ENCODE results near the gene TTC28.
"Not testable (repeated sequence)": the region's sequence is repeated elsewhere in the genome, so short reads cannot be mapped to it uniquely, and the experiment has no call there.

The TTC28 gene

GRCh38 chr22:28615423-28615822 lies 64.2 kb downstream of the TTC28 start:
- H3K9me3 ChIP-seq (ENCODE audit: control insufficient read depth, low read length); DNase-seq; H3K4me1 ChIP-seq (ENCODE audit: control insufficient read depth, insufficient read depth, low read length, poor library complexity, severe bottlenecking); H3K36me3 ChIP-seq (ENCODE audit: control insufficient read depth, insufficient read depth, low read length); H3K27me3 ChIP-seq (replicated peaks; ENCODE audit: control insufficient read depth, insufficient read depth, low read length, poor library complexity, severe bottlenecking); H3K4me3 ChIP-seq (ENCODE audit: insufficient read depth, low read depth, low read length, poor library complexity, severe bottlenecking); H3K27ac ChIP-seq (ENCODE audit: insufficient read depth, low read length, poor library complexity, severe bottlenecking): not testable (repeated sequence)

- no peaks in the 10 kb centered on the region for H3K36me3 ChIP-seq (ENCODE audit: control insufficient read depth, insufficient read depth, low read length)
- no peaks in the 10 kb centered on the region for H3K9me3 ChIP-seq (ENCODE audit: control insufficient read depth, low read length)
- peaks cover 15% of the 10 kb centered on the region for H3K27me3 ChIP-seq (replicated peaks; ENCODE audit: control insufficient read depth, insufficient read depth, low read length, poor library complexity, severe bottlenecking)
- H3K27ac ChIP-seq (ENCODE audit: insufficient read depth, low read length, poor library complexity, severe bottlenecking) = no peak overlapping the region
- DNase-seq = no peak
- H3K4me3 ChIP-seq (ENCODE audit: insufficient read depth, low read depth, low read length, poor library complexity, severe bottlenecking) = no peak overlapping the region
- H3K4me1 ChIP-seq (ENCODE audit: control insufficient read depth, insufficient read depth, low read length, poor library complexity, severe bottlenecking) = no peaks in the 10 kb centered on the region
Measured at GRCh38 chr22:28609921-28610320, 69.7 kb downstream of the TTC28 start.

- no peak for DNase-seq
- H3K9me3 ChIP-seq (ENCODE audit: control insufficient read depth, low read length) = no peaks in the 10 kb centered on the region
- H3K36me3 ChIP-seq (ENCODE audit: control insufficient read depth, insufficient read depth, low read length) = no peaks in the 10 kb centered on the region
- H3K4me1 ChIP-seq (ENCODE audit: control insufficient read depth, insufficient read depth, low read length, poor library complexity, severe bottlenecking) = no peaks in the 10 kb centered on the region
- no peak overlapping the region for H3K27ac ChIP-seq (ENCODE audit: insufficient read depth, low read length, poor library complexity, severe bottlenecking)
- H3K27me3 ChIP-seq (replicated peaks; ENCODE audit: control insufficient read depth, insufficient read depth, low read length, poor library complexity, severe bottlenecking) = peaks cover 15% of the 10 kb centered on the region
- H3K4me3 ChIP-seq (ENCODE audit: insufficient read depth, low read depth, low read length, poor library complexity, severe bottlenecking) = no peak overlapping the region
Measured at GRCh38 chr22:28608546-28608945, 71.1 kb downstream of the TTC28 start.

- Histone ChIP-seq H3K9me3 (ENCODE audit: control insufficient read depth, low read length) (no peaks in the 10 kb centered on the region), H3K27ac (ENCODE audit: insufficient read depth, low read length, poor library complexity, severe bottlenecking) (no peak overlapping the region), H3K36me3 (ENCODE audit: control insufficient read depth, insufficient read depth, low read length) (no peaks in the 10 kb centered on the region), H3K27me3 (replicated peaks; ENCODE audit: control insufficient read depth, insufficient read depth, low read length, poor library complexity, severe bottlenecking) (peaks cover 15% of the 10 kb centered on the region), H3K4me3 (ENCODE audit: insufficient read depth, low read depth, low read length, poor library complexity, severe bottlenecking) (no peak overlapping the region), H3K4me1 (ENCODE audit: control insufficient read depth, insufficient read depth, low read length, poor library complexity, severe bottlenecking) (no peaks in the 10 kb centered on the region)
- no peak for DNase-seq
Measured at GRCh38 chr22:28607795-28608194, 71.8 kb downstream of the TTC28 start.

- no peaks in the 10 kb centered on the region for H3K9me3 ChIP-seq (ENCODE audit: control insufficient read depth, low read length)
- H3K27me3 ChIP-seq (replicated peaks; ENCODE audit: control insufficient read depth, insufficient read depth, low read length, poor library complexity, severe bottlenecking) = peaks cover 22% of the 10 kb centered on the region
- DNase-seq = no peak
- no peaks in the 10 kb centered on the region for H3K4me1 ChIP-seq (ENCODE audit: control insufficient read depth, insufficient read depth, low read length, poor library complexity, severe bottlenecking)
- H3K27ac ChIP-seq (ENCODE audit: insufficient read depth, low read length, poor library complexity, severe bottlenecking) = no peak overlapping the region
- no peaks in the 10 kb centered on the region for H3K36me3 ChIP-seq (ENCODE audit: control insufficient read depth, insufficient read depth, low read length)
- no peak overlapping the region for H3K4me3 ChIP-seq (ENCODE audit: insufficient read depth, low read depth, low read length, poor library complexity, severe bottlenecking)
Measured at GRCh38 chr22:28604966-28605761, 74.5 kb downstream of the TTC28 start.

- H3K27ac ChIP-seq (ENCODE audit: insufficient read depth, low read length, poor library complexity, severe bottlenecking) = no peak overlapping the region
- no peaks in the 10 kb centered on the region for H3K9me3 ChIP-seq (ENCODE audit: control insufficient read depth, low read length)
- no peak for DNase-seq
- H3K4me1 ChIP-seq (ENCODE audit: control insufficient read depth, insufficient read depth, low read length, poor library complexity, severe bottlenecking) = no peaks in the 10 kb centered on the region
- H3K36me3 ChIP-seq (ENCODE audit: control insufficient read depth, insufficient read depth, low read length) = no peaks in the 10 kb centered on the region
- H3K4me3 ChIP-seq (ENCODE audit: insufficient read depth, low read depth, low read length, poor library complexity, severe bottlenecking) = no peak overlapping the region
- H3K27me3 ChIP-seq (replicated peaks; ENCODE audit: control insufficient read depth, insufficient read depth, low read length, poor library complexity, severe bottlenecking) = peaks cover 9% of the 10 kb centered on the region
Measured at GRCh38 chr22:28601915-28602314, 77.7 kb downstream of the TTC28 start.

- peak in 1 of 3 donors; percentile 2 for DNase-seq
- no peak overlapping the region for H3K4me3 ChIP-seq (ENCODE audit: insufficient read depth, low read depth, low read length, poor library complexity, severe bottlenecking)
- H3K36me3 ChIP-seq (ENCODE audit: control insufficient read depth, insufficient read depth, low read length) = no peaks in the 10 kb centered on the region
- no peak overlapping the region for H3K27ac ChIP-seq (ENCODE audit: insufficient read depth, low read length, poor library complexity, severe bottlenecking)
- no peaks in the 10 kb centered on the region for H3K4me1 ChIP-seq (ENCODE audit: control insufficient read depth, insufficient read depth, low read length, poor library complexity, severe bottlenecking)
- H3K9me3 ChIP-seq (ENCODE audit: control insufficient read depth, low read length) = no peaks in the 10 kb centered on the region
- H3K27me3 ChIP-seq (replicated peaks; ENCODE audit: control insufficient read depth, insufficient read depth, low read length, poor library complexity, severe bottlenecking) = peaks cover 9% of the 10 kb centered on the region
Measured at GRCh38 chr22:28600546-28601143, 79.0 kb downstream of the TTC28 start.

- peaks cover 9% of the 10 kb centered on the region for H3K27me3 ChIP-seq (replicated peaks; ENCODE audit: control insufficient read depth, insufficient read depth, low read length, poor library complexity, severe bottlenecking)
- DNase-seq = no peak
- H3K4me3 ChIP-seq (ENCODE audit: insufficient read depth, low read depth, low read length, poor library complexity, severe bottlenecking) = no peak overlapping the region
- no peaks in the 10 kb centered on the region for H3K9me3 ChIP-seq (ENCODE audit: control insufficient read depth, low read length)
- no peaks in the 10 kb centered on the region for H3K4me1 ChIP-seq (ENCODE audit: control insufficient read depth, insufficient read depth, low read length, poor library complexity, severe bottlenecking)
- no peak overlapping the region for H3K27ac ChIP-seq (ENCODE audit: insufficient read depth, low read length, poor library complexity, severe bottlenecking)
- no peaks in the 10 kb centered on the region for H3K36me3 ChIP-seq (ENCODE audit: control insufficient read depth, insufficient read depth, low read length)
Measured at GRCh38 chr22:28599693-28600092, 79.9 kb downstream of the TTC28 start.

- DNase-seq = no peak
- Histone ChIP-seq H3K4me3 (ENCODE audit: insufficient read depth, low read depth, low read length, poor library complexity, severe bottlenecking) (no peak overlapping the region), H3K27me3 (replicated peaks; ENCODE audit: control insufficient read depth, insufficient read depth, low read length, poor library complexity, severe bottlenecking) (peaks cover 9% of the 10 kb centered on the region), H3K9me3 (ENCODE audit: control insufficient read depth, low read length) (no peaks in the 10 kb centered on the region), H3K36me3 (ENCODE audit: control insufficient read depth, insufficient read depth, low read length) (no peaks in the 10 kb centered on the region), H3K27ac (ENCODE audit: insufficient read depth, low read length, poor library complexity, severe bottlenecking) (no peak overlapping the region), H3K4me1 (ENCODE audit: control insufficient read depth, insufficient read depth, low read length, poor library complexity, severe bottlenecking) (no peaks in the 10 kb centered on the region)
Measured at GRCh38 chr22:28597665-28598064, 82.0 kb downstream of the TTC28 start.

- Histone ChIP-seq H3K9me3 (ENCODE audit: control insufficient read depth, low read length) (no peaks in the 10 kb centered on the region), H3K27me3 (replicated peaks; ENCODE audit: control insufficient read depth, insufficient read depth, low read length, poor library complexity, severe bottlenecking) (no peaks in the 10 kb centered on the region), H3K36me3 (ENCODE audit: control insufficient read depth, insufficient read depth, low read length) (no peaks in the 10 kb centered on the region), H3K4me1 (ENCODE audit: control insufficient read depth, insufficient read depth, low read length, poor library complexity, severe bottlenecking) (no peaks in the 10 kb centered on the region), H3K27ac (ENCODE audit: insufficient read depth, low read length, poor library complexity, severe bottlenecking) (no peak overlapping the region), H3K4me3 (ENCODE audit: insufficient read depth, low read depth, low read length, poor library complexity, severe bottlenecking) (no peak overlapping the region)
- no peak for DNase-seq
Measured at GRCh38 chr22:28594797-28595462, 84.7 kb downstream of the TTC28 start.
